Activated CD4-positive, alpha-beta T cell treated with anti-CD3 and anti-CD28 coated beads, Interleukin-2, amount 10 ng/mL, durations not matched to agents 7 days and 5 days (primary cell): ENCODE measurements around the gene KCNE5. TPM values are rescaled to one million over a fixed set of nuclear protein-coding genes. Genes with fewer than 3 reads are reported as not detected.
"Not testable (repeated sequence)": the region's sequence is repeated elsewhere in the genome, so short reads cannot be mapped to it uniquely, and the experiment has no call there.

Experiments
- CTCF ChIA-PET: fragments of 350-600 bp; sonication (Branson Sonifier 250); formaldehyde crosslinking; loops from one replicate; lab custom pipeline; 2021; ENCODE audit warnings: antibody characterized with exemption; lab: Charles Lee
- POLR2A ChIA-PET: fragments of 350-600 bp; sonication (Branson Sonifier 250); formaldehyde crosslinking; loops from one replicate; lab custom pipeline; 2021; ENCODE audit warnings: antibody characterized with exemption; lab: Charles Lee
- DNase-seq: peaks from one replicate; pipeline ENCODE4 v3.0.0-alpha.2; 2020
- H3K27ac Mint-ChIP-seq: one replicate; pipeline ENCODE4 v1.8.0; 2021; ENCODE audit warnings: mild to moderate bottlenecking, moderate library complexity, mixed read lengths
- H3K27me3 Mint-ChIP-seq: one replicate; pipeline ENCODE4 v1.8.0; 2021; ENCODE audit warnings: mixed read lengths
- H3K36me3 Mint-ChIP-seq: one replicate; pipeline ENCODE4 v1.8.0; 2021; ENCODE audit warnings: low read depth, mixed read lengths
- H3K4me1 Mint-ChIP-seq: one replicate; pipeline ENCODE4 v1.8.0; 2021; ENCODE audit warnings: mixed read lengths
- H3K4me3 Mint-ChIP-seq: one replicate; pipeline ENCODE4 v1.8.0; 2021; ENCODE audit warnings: mild to moderate bottlenecking, moderate library complexity, mixed read lengths
- H3K9me3 Mint-ChIP-seq: one replicate; pipeline ENCODE4 v1.8.0; 2021; ENCODE audit warnings: mixed read lengths
- total RNA-seq, 2 experiments: library from RNA; stranded (reverse); gene quantifications; one replicate each; pipeline ENCODE4 v1.2.3, GENCODE V29; 2021

The KCNE5 gene
- total RNA-seq, 2 experiments from 2014 or later = 0.17 to 0.19 TPM

DNA sequence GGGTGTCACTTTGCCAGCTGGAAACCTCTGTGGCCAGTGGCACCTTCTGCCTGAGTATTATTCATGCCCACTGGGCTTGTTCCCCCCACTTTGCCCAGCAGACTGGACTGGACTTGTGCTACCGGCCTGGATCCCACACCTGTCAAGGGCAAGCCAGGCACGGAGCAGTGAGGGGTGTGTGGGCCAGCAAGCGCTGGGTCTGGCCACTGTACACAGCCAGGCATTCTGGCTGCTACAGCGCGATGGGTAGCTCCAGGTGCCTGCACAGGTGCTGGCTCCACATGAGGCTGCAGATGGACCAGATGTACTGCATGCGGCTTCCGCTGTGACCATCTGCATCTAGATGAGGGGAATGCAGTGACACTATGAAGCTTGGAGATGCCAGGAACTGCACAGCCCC, 39.5 kb downstream of the KCNE5 start:
- Mint-ChIP-seq H3K27me3 (no peaks in the 10 kb centered on the region), H3K9me3 (no peaks in the 10 kb centered on the region), H3K4me1 (no peaks in the 10 kb centered on the region), H3K27ac (no peak overlapping the region), H3K4me3 (no peak overlapping the region), H3K36me3 (no peaks in the 10 kb centered on the region)
- no peak for DNase-seq
- ChIA-PET POLR2A (no interaction called here), CTCF (interaction anchor here (0.6 to 0.7 kb wide), 2 partner anchors 56 to 484 kb away, joined by 3 read pairs; no protein-coding TSS in a partner anchor)

DNA sequence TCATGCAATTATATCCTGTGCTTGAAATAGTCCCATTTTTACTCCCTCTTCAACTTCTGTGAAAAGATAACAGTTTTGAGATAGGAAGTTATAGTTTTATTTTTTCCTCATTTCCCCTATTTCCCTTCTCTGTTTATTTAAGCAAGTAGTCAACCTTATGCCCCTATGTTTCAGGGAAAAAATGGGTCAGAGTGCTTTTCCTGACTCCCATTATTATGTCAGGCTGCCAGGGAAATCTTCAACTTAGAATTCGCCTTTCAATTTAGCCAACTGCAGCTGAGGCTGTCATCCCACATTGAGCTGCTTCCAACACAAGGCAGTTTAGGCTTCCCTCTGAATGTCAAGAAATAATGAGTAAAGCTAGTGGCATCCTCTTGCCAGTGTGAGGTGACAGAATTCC, 46.1 kb downstream of the KCNE5 start:
- H3K27ac Mint-ChIP-seq = no peak overlapping the region
- POLR2A ChIA-PET = no interaction called here
- no peak for DNase-seq

DNA sequence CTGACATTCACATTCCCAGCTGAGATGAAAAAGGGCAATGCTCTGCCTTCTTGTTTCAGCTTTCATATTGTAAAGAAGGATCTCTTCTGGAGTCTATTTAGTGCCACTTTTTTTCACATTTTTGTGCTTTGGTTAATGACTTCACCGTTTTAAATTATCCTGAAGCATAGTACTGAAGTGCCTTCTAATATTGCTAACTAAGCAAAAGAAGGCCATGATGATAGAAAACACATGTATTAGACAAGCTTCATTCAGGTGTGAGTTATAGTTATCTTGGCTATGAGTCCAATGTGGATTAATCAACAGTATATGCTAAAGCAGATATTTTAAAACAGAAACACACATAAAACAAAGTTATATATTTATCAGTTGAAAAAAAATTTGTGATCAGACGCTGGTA, 47.9 kb downstream of the KCNE5 start:
- Mint-ChIP-seq H3K9me3 (no peaks in the 10 kb centered on the region), H3K4me3 (no peak overlapping the region), H3K27ac (no peak overlapping the region), H3K36me3 (no peaks in the 10 kb centered on the region), H3K4me1 (no peaks in the 10 kb centered on the region), H3K27me3 (no peaks in the 10 kb centered on the region)
- ChIA-PET CTCF (no interaction called here), POLR2A (no interaction called here)
- no peak for DNase-seq

More for the DNA sequence above, 46.1 kb downstream of the KCNE5 start:
- H3K9me3 Mint-ChIP-seq = no peaks in the 10 kb centered on the region
- H3K4me3 Mint-ChIP-seq = no peak overlapping the region
- H3K4me1 Mint-ChIP-seq = no peaks in the 10 kb centered on the region
- no peaks in the 10 kb centered on the region for H3K27me3 Mint-ChIP-seq
- H3K36me3 Mint-ChIP-seq = no peaks in the 10 kb centered on the region
- CTCF ChIA-PET = interaction anchor here (0.6 kb wide), 1 partner anchor 305 kb away, joined by 3 read pairs; no protein-coding TSS in a partner anchor

DNA sequence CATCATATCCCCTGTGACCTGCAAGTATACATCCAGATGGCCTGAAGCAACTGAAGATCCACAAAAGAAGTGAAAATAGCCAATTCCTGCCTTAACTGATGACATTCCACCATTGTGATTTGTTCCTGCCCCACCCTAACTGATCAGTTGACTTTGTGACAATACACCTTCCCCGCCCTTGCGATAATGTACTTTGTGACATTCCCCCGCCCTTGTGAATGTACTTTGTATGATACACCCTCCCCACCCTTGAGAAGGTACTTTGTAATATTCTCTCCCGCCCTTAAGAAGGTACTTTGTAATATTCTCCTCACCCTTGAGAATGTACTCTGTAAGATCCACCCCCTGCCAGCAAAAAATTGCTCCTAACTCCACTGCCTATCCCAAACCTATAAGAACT, 48.9 kb downstream of the KCNE5 start:
- CTCF ChIA-PET, H3K27ac Mint-ChIP-seq, H3K4me3 Mint-ChIP-seq, DNase-seq, H3K9me3 Mint-ChIP-seq, H3K36me3 Mint-ChIP-seq, H3K27me3 Mint-ChIP-seq, POLR2A ChIA-PET, H3K4me1 Mint-ChIP-seq: not testable (repeated sequence)

Other genes starting within 250 kb of the KCNE5 start
- not detected for gene GUCY2F, start 143.1 kb downstream of the KCNE5 start, total RNA-seq
- gene NXT2, start 88.3 kb downstream of the KCNE5 start, total RNA-seq = 10 to 100 TPM; 13.8 to 14.0 TPM
- gene ACSL4, start 108.1 kb upstream of the KCNE5 start, total RNA-seq = 10 to 100 TPM; 34.5 to 40.4 TPM